ENCODE results near the gene SERPINA3. TPM values are rescaled to one million over a fixed set of nuclear protein-coding genes. Genes with fewer than 3 reads are reported as not detected.

Gene SERPINA3
- total RNA-seq, 1 donor from 2014 or later, result 1.3 TPM

DNA sequence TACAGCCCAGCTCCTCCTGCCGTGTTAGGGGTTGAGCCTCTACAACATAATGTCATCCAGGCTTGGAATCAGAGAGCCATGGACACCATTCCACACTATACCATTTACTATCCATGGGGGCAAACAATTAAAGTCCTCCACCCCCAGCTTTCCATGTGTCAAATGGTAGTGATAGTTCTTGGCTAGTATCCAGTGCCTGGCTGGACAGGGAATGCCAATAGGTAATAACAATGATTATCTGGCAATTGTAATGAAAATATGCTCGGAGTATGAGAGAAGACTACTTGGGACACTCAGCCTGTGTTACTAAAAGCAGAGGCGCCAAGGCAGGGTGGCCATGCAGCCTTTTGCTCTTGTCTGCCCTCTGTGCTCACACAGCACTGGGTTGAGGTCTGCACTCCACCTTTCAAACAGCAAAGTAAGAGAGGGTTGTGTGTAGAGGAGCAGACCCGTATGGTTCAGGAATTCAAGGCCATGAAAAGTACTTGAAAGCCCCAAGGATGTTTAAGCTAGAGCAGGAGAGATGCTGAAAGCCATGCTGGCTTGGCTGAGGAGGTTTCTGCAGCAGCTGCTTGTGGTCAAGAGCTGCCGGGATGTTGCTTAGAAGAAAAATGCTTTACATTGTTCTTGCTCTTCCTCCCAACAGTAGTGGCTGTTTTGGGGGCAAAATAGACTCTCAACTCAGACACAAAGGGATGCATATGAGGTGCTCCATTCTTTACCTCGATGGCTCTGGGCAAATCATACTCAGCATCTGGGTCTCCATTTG lies 10.6 kb downstream of the SERPINA3 start:
- H3K4me1 ChIP-seq (ENCODE audit: insufficient read depth, low read length), result peaks cover 14% of the 10 kb centered on the region
- DNase-seq (ENCODE audit: low read depth) (peak; percentile 48), FAIRE-seq (no peak)
- H3K27me3 ChIP-seq (ENCODE audit: insufficient read depth, low read length), result peaks cover 4% of the 10 kb centered on the region
- no peak overlapping the region for H3K9ac ChIP-seq (ENCODE audit: low read length)
- Mint-ChIP-seq H3K4me1 (ENCODE audit: low read depth, unreplicated experiment) (peaks cover 6% of the 10 kb centered on the region), H3K9me3 (ENCODE audit: unreplicated experiment) (peaks cover 25% of the 10 kb centered on the region), H3K36me3 (ENCODE audit: low read depth, unreplicated experiment) (peaks cover 10% of the 10 kb centered on the region), H3K27ac (ENCODE audit: unreplicated experiment) (peak overlapping the region; percentile 70), H3K4me3 (ENCODE audit: unreplicated experiment) (no peak overlapping the region), H3K27me3 (ENCODE audit: low read depth, unreplicated experiment) (peaks cover 16% of the 10 kb centered on the region)
- H4K20me1 ChIP-seq (ENCODE audit: insufficient read depth, low read length), result no peaks in the 10 kb centered on the region
- no peak overlapping the region for H3K4me2 ChIP-seq (ENCODE audit: low read length)
- H3K4me3 ChIP-seq (ENCODE audit: insufficient read depth, low read depth, low read length), result no peak overlapping the region
- no peaks in the 10 kb centered on the region for H3K79me2 ChIP-seq (ENCODE audit: insufficient read depth, low read length)
- no peak overlapping the region for H3K27ac ChIP-seq (ENCODE audit: low read depth, low read length)
- H3K36me3 ChIP-seq (ENCODE audit: insufficient read depth, low read length), result no peaks in the 10 kb centered on the region
- no peak overlapping the region for H2AFZ ChIP-seq (ENCODE audit: low read depth, low read length)
- H3K9me3 ChIP-seq (ENCODE audit: insufficient read depth, low read depth, low read length), result peaks cover 17% of the 10 kb centered on the region
- no peak for TF ChIP-seq EZH2 (IDR thresholded peaks at IDR 0.05; ENCODE audit: insufficient read depth, low read length)
- TF ChIP-seq, protein P1, sequence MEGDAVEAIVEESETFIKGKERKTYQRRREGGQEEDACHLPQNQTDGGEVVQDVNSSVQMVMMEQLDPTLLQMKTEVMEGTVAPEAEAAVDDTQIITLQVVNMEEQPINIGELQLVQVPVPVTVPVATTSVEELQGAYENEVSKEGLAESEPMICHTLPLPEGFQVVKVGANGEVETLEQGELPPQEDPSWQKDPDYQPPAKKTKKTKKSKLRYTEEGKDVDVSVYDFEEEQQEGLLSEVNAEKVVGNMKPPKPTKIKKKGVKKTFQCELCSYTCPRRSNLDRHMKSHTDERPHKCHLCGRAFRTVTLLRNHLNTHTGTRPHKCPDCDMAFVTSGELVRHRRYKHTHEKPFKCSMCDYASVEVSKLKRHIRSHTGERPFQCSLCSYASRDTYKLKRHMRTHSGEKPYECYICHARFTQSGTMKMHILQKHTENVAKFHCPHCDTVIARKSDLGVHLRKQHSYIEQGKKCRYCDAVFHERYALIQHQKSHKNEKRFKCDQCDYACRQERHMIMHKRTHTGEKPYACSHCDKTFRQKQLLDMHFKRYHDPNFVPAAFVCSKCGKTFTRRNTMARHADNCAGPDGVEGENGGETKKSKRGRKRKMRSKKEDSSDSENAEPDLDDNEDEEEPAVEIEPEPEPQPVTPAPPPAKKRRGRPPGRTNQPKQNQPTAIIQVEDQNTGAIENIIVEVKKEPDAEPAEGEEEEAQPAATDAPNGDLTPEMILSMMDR (IDR thresholded peaks at IDR 0.05; ENCODE audit: insufficient read depth, low read depth, low read length), result no peak

DNA sequence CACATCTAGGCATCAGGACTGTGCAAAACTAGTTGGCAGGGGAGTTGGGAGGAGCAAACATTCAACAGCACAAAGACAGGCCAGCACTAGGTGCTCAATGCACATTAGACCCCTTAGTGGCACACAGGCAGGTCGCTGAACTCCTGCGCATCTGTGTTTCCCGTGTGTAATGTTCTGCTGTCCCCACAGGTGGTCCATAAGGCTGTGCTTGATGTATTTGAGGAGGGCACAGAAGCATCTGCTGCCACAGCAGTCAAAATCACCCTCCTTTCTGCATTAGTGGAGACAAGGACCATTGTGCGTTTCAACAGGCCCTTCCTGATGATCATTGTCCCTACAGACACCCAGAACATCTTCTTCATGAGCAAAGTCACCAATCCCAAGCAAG lies 11.2 kb downstream of the SERPINA3 start:
- Histone ChIP-seq H3K4me2 (ENCODE audit: low read length) (no peak overlapping the region), H3K4me1 (ENCODE audit: insufficient read depth, low read length) (peaks cover 14% of the 10 kb centered on the region), H3K4me3 (ENCODE audit: insufficient read depth, low read depth, low read length) (no peak overlapping the region), H3K79me2 (ENCODE audit: insufficient read depth, low read length) (no peaks in the 10 kb centered on the region), H2AFZ (ENCODE audit: low read depth, low read length) (no peak overlapping the region), H3K9me3 (ENCODE audit: insufficient read depth, low read depth, low read length) (peaks cover 13% of the 10 kb centered on the region), H3K27me3 (ENCODE audit: insufficient read depth, low read length) (peaks cover 4% of the 10 kb centered on the region), H3K27ac (ENCODE audit: low read depth, low read length) (no peak overlapping the region), H3K9ac (ENCODE audit: low read length) (no peak overlapping the region), H3K36me3 (ENCODE audit: insufficient read depth, low read length) (no peaks in the 10 kb centered on the region), H4K20me1 (ENCODE audit: insufficient read depth, low read length) (no peaks in the 10 kb centered on the region)
- DNase-seq (ENCODE audit: low read depth), result no peak
- Mint-ChIP-seq H3K9me3 (ENCODE audit: unreplicated experiment) (peaks cover 20% of the 10 kb centered on the region), H3K36me3 (ENCODE audit: low read depth, unreplicated experiment) (peaks cover 10% of the 10 kb centered on the region), H3K27me3 (ENCODE audit: low read depth, unreplicated experiment) (peaks cover 17% of the 10 kb centered on the region), H3K4me3 (ENCODE audit: unreplicated experiment) (no peak overlapping the region), H3K27ac (ENCODE audit: unreplicated experiment) (peak overlapping the region; percentile 70), H3K4me1 (ENCODE audit: low read depth, unreplicated experiment) (peaks cover 6% of the 10 kb centered on the region)
- FAIRE-seq, result no peak
- TF ChIP-seq EZH2 (IDR thresholded peaks at IDR 0.05; ENCODE audit: insufficient read depth, low read length), result no peak
- TF ChIP-seq, protein P1 (IDR thresholded peaks at IDR 0.05; ENCODE audit: insufficient read depth, low read depth, low read length), result no peak
